ENCODE results near the gene RASGRF2.
"Not testable (repeated sequence)": the region's sequence is repeated elsewhere in the genome, so short reads cannot be mapped to it uniquely, and the experiment has no call there.

Gene RASGRF2

GRCh38 chr5:81246697-81247096, 286.5 kb downstream of the RASGRF2 start:
- no peak for DNase-seq

GRCh38 chr5:81247441-81247972, 287.3 kb downstream of the RASGRF2 start:
- DNase-seq = no peak

GRCh38 chr5:81249240-81249639, 289.1 kb downstream of the RASGRF2 start:
- no peak for DNase-seq

GRCh38 chr5:81250004-81250403, 289.8 kb downstream of the RASGRF2 start:
- DNase-seq = no peak

GRCh38 chr5:81251922-81252321, 291.8 kb downstream of the RASGRF2 start:
- no peak for DNase-seq

GRCh38 chr5:81252904-81253303, 292.7 kb downstream of the RASGRF2 start:
- no peak for DNase-seq

GRCh38 chr5:81253875-81254274, 293.7 kb downstream of the RASGRF2 start:
- DNase-seq = no peak

GRCh38 chr5:81254886-81255559, 294.9 kb downstream of the RASGRF2 start:
- DNase-seq = no peak

- DNase-seq = no peak
Measured at GRCh38 chr5:81256766-81257165, 296.6 kb downstream of the RASGRF2 start.

- not testable (repeated sequence) for DNase-seq
Measured at GRCh38 chr5:81262796-81263195, 302.6 kb downstream of the RASGRF2 start.

GRCh38 chr5:81265101-81265500, 304.9 kb downstream of the RASGRF2 start:
- no peak for DNase-seq

GRCh38 chr5:81268521-81269196, 308.5 kb downstream of the RASGRF2 start:
- DNase-seq = no peak

GRCh38 chr5:81269751-81270393, 309.7 kb downstream of the RASGRF2 start:
- no peak for DNase-seq

GRCh38 chr5:81270394-81271027, 310.3 kb downstream of the RASGRF2 start:
- not testable (repeated sequence) for DNase-seq

Measured in cerebellar nuclear complex (tissue), 1 donor.